GM21390 (cell line): ENCODE data around the gene YIF1B.
"Not testable (repeated sequence)": the region's sequence is repeated elsewhere in the genome, so short reads cannot be mapped to it uniquely, and the experiment has no call there.

Experiments
- ATAC-seq: cut with Tn5 transposase; IDR thresholded peaks from one replicate; pipeline ENCODE4 v1.9.1; 2021; ENCODE audit not compliant: unreplicated experiment

YIF1B gene

GRCh38 chr19:38277969-38278680, 37.6 kb downstream of the YIF1B start:
- ATAC-seq: no peak

DNA sequence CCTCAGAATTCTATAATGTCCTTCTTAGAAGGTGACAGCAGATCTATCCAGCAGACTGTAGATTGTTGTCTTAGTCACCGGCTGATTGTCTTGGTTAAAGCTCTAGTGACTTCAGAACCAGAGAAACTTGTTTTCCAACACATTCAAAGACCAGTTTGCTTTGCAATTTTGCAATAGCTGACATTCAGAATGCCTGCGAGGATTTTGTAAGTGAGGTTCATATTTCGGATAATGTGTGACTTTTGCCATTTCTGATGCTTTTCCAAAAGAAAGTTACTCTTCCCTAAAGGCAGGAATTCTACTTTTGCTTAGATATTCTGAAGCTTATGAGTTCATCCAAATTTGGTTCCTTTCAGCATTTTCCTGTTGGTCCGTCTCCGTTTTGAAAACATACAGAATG, 38.2 kb downstream of the YIF1B start:
- no peak for ATAC-seq

DNA sequence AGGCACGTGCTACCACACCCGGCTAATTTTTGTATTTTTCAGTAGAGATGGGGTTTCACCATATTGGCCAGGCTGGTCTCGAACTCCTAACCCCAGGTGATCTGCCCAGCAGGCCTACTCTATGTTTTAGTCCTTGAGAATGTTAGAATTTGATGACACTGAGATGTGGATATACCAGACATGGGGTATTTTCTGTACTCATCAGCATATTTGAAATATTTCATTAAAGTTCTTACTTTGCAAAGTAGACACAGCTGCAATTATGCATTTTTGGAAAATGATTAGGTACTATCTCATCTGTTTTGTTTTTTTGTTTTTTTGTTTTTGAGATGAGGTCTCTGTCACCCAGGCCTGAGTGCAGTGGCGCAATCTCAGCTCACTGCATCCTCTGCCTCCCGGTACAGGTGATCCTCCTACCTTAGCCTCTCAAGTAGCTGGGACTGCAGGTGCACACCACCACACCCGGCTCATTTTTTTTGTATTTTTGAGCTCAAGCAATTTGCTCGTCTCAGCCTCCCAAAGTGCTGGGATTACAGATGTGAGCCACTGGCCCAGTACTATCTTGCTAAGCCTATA, 38.7 kb downstream of the YIF1B start:
- ATAC-seq: no peak

- ATAC-seq: no peak
Observed at GRCh38 chr19:38274739-38275138, 41.0 kb downstream of the YIF1B start.

- no peak for ATAC-seq
Observed at GRCh38 chr19:38273499-38273898, 42.2 kb downstream of the YIF1B start.

- no peak for ATAC-seq
Observed at GRCh38 chr19:38270587-38271167, 45.1 kb downstream of the YIF1B start.

- ATAC-seq: no peak
Observed at GRCh38 chr19:38268539-38268938, 47.2 kb downstream of the YIF1B start.

- ATAC-seq: no peak
Observed at GRCh38 chr19:38267761-38268483, 47.8 kb downstream of the YIF1B start.

- ATAC-seq: no peak
Observed at GRCh38 chr19:38266981-38267597, 48.7 kb downstream of the YIF1B start.

GRCh38 chr19:38265921-38266429, 49.8 kb downstream of the YIF1B start:
- ATAC-seq: no peak

GRCh38 chr19:38265213-38265861, 50.4 kb downstream of the YIF1B start:
- no peak for ATAC-seq

- ATAC-seq: no peak
Observed at GRCh38 chr19:38264486-38265212, 51.1 kb downstream of the YIF1B start, which contains the start of gene SPINT2. SPINT2 (plus strand) TSS chr19:38264573; CDS start chr19:38264893, 320 bp downstream.

- no peak for ATAC-seq
Observed at GRCh38 chr19:38263689-38264485, 51.9 kb downstream of the YIF1B start.

DNA sequence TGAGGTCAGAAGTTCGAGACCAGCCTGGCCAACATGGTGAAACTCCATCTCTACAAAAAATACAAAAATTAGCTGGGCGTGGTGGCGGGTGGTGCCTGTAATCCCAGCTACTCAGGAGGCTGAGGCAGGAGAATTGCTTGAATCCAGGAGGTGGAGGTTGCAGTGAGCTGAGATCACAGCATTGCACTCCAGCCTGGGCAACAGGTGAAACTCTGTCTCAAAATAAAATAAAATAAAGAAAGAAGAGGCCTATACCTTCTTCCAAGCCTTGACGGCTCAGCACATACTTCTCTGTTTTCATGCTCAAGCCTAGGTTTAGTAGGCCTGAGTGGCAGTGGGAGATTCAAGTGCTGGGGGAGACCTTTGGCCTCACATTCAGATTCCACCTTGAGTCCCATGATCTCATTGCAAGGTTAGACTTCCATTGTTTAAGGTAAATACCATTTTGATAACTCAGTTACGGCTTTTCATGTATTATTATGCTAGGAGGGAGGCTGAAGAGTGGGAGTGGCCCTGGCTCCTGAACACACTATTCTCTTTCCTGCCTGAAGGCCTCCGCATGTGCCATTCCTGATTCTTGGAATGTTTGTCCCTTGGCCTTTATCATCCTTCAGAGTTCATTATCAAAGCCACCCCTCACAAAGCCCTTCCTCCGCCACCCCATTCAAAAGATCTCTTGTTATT, 53.0 kb downstream of the YIF1B start:
- no peak for ATAC-seq

DNA sequence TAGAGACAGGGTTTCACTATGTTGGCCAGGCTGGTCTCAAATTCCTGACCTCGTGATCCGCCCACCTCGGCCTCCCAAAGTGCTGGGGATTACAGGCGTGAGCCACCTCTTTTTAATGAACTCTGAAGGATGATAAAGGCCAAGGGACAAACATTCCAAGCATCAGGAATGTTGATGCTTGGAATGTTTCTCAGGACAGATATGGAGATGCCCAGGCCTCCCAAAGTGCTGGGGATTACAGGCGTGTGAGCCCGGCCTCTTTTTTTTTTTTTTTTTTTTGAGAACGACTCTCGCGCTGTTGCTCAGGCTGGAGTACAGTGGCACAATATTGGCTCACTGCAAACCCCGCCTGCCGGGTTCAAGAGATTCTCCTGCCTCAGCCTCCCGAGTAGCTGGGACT, 53.8 kb downstream of the YIF1B start:
- ATAC-seq: not testable (repeated sequence)

- ATAC-seq: no peak
Observed at GRCh38 chr19:38255383-38256014, 60.2 kb downstream of the YIF1B start.

GRCh38 chr19:38253788-38254187, 62.0 kb downstream of the YIF1B start:
- no peak for ATAC-seq
